Upper lobe of left lung (tissue), 4 donors: ENCODE measurements around the gene KRT86.
A peak's percentile ranks its signal among the peaks of the same experiment; 100 is the strongest.

ENCODE experiments used
- POLR2A ChIP-seq, 4 donors: fragments of 450-650 bp; IDR thresholded peaks; one replicate each; pipeline ENCODE4 v1.5.1; 2016 to 2017; ENCODE audit warnings: antibody characterized with exemption in 4 of 4, mild to moderate bottlenecking in 2 of 4
- POLR2AphosphoS5 ChIP-seq, 2 donors: sonication (generic); formaldehyde crosslinking; IDR thresholded peaks; one replicate each; pipeline ENCODE4 v1.5.1; 2017; ENCODE audit warnings: antibody characterized with exemption in 2 of 2

- no peak for TF ChIP-seq POLR2AphosphoS5 (IDR thresholded peaks at IDR 0.05)
- peak in 1 of 4 donors; percentile 24 for TF ChIP-seq POLR2A (IDR thresholded peaks at IDR 0.05)
Observed at GRCh38 chr12:52280796-52281560, 6.5 kb downstream of the KRT86 start.
